Measurements from ENCODE around the gene NPC1. TPM values are rescaled to one million over a fixed set of nuclear protein-coding genes. Genes with fewer than 3 reads are reported as not detected.

The NPC1 gene
- total and polyA plus RNA-seq, 12 donors: 8.9 to 34.4 (median 13.3) TPM

GRCh38 chr18:23501626-23502025 lies 84.7 kb downstream of the NPC1 start:
- whole genome bisulfite sequencing, 2 donors: 85 to 87% methylated on average over 6 of the region's 6 CpGs
- intact Hi-C loops (cut with DNase I): loop anchor here in 6 of 10 donors (2.0 to 10.0 kb wide), 5 partner anchors 49 to 367 kb away; partner anchors contain the start of genes NPC1 (in 3 of the 6), RIOK3 (in 3 of the 6) and CABLES1 (in 1 of the 6)
- Histone ChIP-seq H3K4me1 (peaks cover 0 to 51% (median 28%) of the 10 kb centered on the region in 9 donors), H3K27ac (no peak overlapping the region), H3K4me3 (no peak overlapping the region), H3K27me3 (no peaks in the 10 kb centered on the region), H3K36me3 (peaks cover 0 to 10% (median 0%) of the 10 kb centered on the region in 9 donors), H3K9me3 (no peaks in the 10 kb centered on the region)
- TF ChIP-seq CTCF (IDR thresholded peaks at IDR 0.05): no peak
- ATAC-seq (no peak), DNase-seq (no peak)

GRCh38 chr18:23499291-23499781 lies 87.0 kb downstream of the NPC1 start:
- no peak for ATAC-seq
- 54 to 75% methylated on average over 11 of the region's 11 CpGs for WGBS, 2 donors
- Histone ChIP-seq H3K36me3 (no peaks in the 10 kb centered on the region), H3K27ac (peak overlapping the region in 1 of 10 donors; percentile 5), H3K4me1 (peaks cover 0 to 34% (median 13%) of the 10 kb centered on the region in 9 donors), H3K4me3 (no peak overlapping the region), H3K27me3 (no peaks in the 10 kb centered on the region), H3K9me3 (no peaks in the 10 kb centered on the region)
- TF ChIP-seq CTCF (IDR thresholded peaks at IDR 0.05): no peak
- intact Hi-C loops (cut with DNase I): loop anchor here in 1 of 10 donors (2.0 kb wide), 1 partner anchor 87 kb away; the partner anchor contains the start of gene NPC1
- no peak for DNase-seq

GRCh38 chr18:23498877-23499276 lies 87.4 kb downstream of the NPC1 start:
- DNase-seq (peak; percentile 29 to 67), ATAC-seq (no peak)
- intact Hi-C loops (cut with DNase I): loop anchor here in 1 of 10 donors (2.0 kb wide), 1 partner anchor 88 kb away; the partner anchor contains the start of gene NPC1
- peak overlapping the region in 1 of 10 donors; percentile 5 for H3K27ac ChIP-seq
- H3K27me3 ChIP-seq: no peaks in the 10 kb centered on the region
- WGBS, 2 donors: 30 to 33% methylated on average over 5 of the region's 5 CpGs
- H3K9me3 ChIP-seq: no peaks in the 10 kb centered on the region
- H3K36me3 ChIP-seq: no peaks in the 10 kb centered on the region
- no peak overlapping the region for H3K4me3 ChIP-seq
- peaks cover 0 to 29% (median 9%) of the 10 kb centered on the region in 9 donors for H3K4me1 ChIP-seq
- TF ChIP-seq CTCF (IDR thresholded peaks at IDR 0.05): peak; percentile 52 to 91 (median 75)

GRCh38 chr18:23498117-23498516 lies 88.2 kb downstream of the NPC1 start:
- ATAC-seq: no peak
- no peaks in the 10 kb centered on the region for H3K36me3 ChIP-seq
- no peaks in the 10 kb centered on the region for H3K27me3 ChIP-seq
- peaks cover 0 to 29% (median 8%) of the 10 kb centered on the region in 9 donors for H3K4me1 ChIP-seq
- H3K27ac ChIP-seq: no peak overlapping the region
- 88 to 96% methylated on average over 2 of the region's 2 CpGs for WGBS, 2 donors
- H3K4me3 ChIP-seq: no peak overlapping the region
- DNase-seq: no peak
- no peaks in the 10 kb centered on the region for H3K9me3 ChIP-seq
- no peak for TF ChIP-seq CTCF (IDR thresholded peaks at IDR 0.05)
- intact Hi-C loops (cut with DNase I): loop anchor here in 1 of 10 donors (2.0 kb wide), 1 partner anchor 89 kb away; the partner anchor contains the start of gene NPC1
